H1 (cell line): Measurements from ENCODE around the gene CLIC3. TPM values are rescaled to one million over a fixed set of nuclear protein-coding genes. Genes with fewer than 3 reads are reported as not detected.

Experiments
- ATF3 ChIP-seq: IDR thresholded peaks from 2 replicates; pipeline ENCODE4 v1.6.1; 2011; ENCODE audit warnings: low read depth, mild to moderate bottlenecking, low read length; ENCODE audit not compliant: insufficient read depth
- BCL11A ChIP-seq, 2 experiments: IDR thresholded peaks; one replicate each; pipeline ENCODE4 v1.6.1; 2011; ENCODE audit warnings: low read depth in 2 of 2, low read length in 2 of 2, mild to moderate bottlenecking in 2 of 2
- CHD7 ChIP-seq: fragments of 300-600 bp; sonication (generic); IDR thresholded peaks from 2 replicates; pipeline ENCODE4 v1.7.1; 2012; ENCODE audit warnings: low read length, moderate library complexity, mild to moderate bottlenecking, inconsistent platforms; ENCODE audit not compliant: insufficient replicate concordance
- CTCF ChIP-seq, 3 experiments: IDR thresholded peaks; 1 replicate in 2 of 3; 2 replicates in 1 of 3; pipeline versions ENCODE4 v1.5.1 to v1.6.1; 2011; ENCODE audit warnings: low read length in 3 of 3, mild to moderate bottlenecking in 3 of 3, inconsistent platforms in 2 of 3, low read depth in 1 of 3, moderate library complexity in 1 of 3; ENCODE audit not compliant: insufficient read depth in 1 of 3; ENCODE audit errors: control extremely low read depth in 1 of 3
- HDAC2 ChIP-seq, 2 experiments: fragments of 300-600 bp in 1 of 2; sonication (generic) in 1 of 2; IDR thresholded peaks; 2 replicates each; pipeline ENCODE4 v1.6.1; 2011 to 2012; ENCODE audit warnings: low read depth in 2 of 2, low read length in 2 of 2, mild to moderate bottlenecking in 2 of 2, moderate library complexity in 2 of 2, borderline replicate concordance in 1 of 2, inconsistent platforms in 1 of 2
- JUN ChIP-seq: IDR thresholded peaks from 2 replicates; pipeline ENCODE4 v1.6.1; 2011; ENCODE audit warnings: low read depth, mild to moderate bottlenecking, improper control_type of control experiment, low read length
- polyA plus RNA-seq, 7 experiments: library from polyadenylated mRNA; depleted of rRNA in 3 of 7; stranded (reverse) in 5 of 7; unstranded in 2 of 7; fragments of >200 nt in 5 of 7; fragments of 200-250 nt in 2 of 7; gene quantifications; 1 replicate in 5 of 7; 2 replicates in 1 of 7; 4 replicates in 1 of 7; pipeline versions ENCODE4 v1.2.1 to v1.2.3, GENCODE V29; 2011 to 2013; ENCODE audit warnings: missing spikeins in 2 of 7, mixed read lengths in 2 of 7
- total RNA-seq: library from RNA; stranded (reverse); fragmentation: NEBNext Ultra II Directional; extraction: Animal tissue kit (Norgen Biotek cat#: 25700); gene quantifications from 2 replicates; pipeline ENCODE4 v1.2.1, GENCODE V29; 2021

Gene CLIC3
- total and polyA plus RNA-seq, 2 of the 8 experiments (the other 6 are each of a cell fraction or from before 2014, with no cell fraction given) = 0.12 TPM; not detected in 1

GRCh38 chr9:136995772-136996311, 526 bp downstream of the CLIC3 start (continued):
- TF ChIP-seq CHD7 (no peak), JUN (no peak), HDAC2 (IDR thresholded peaks at IDR 0.05; ENCODE audit: borderline replicate concordance in 1 of 2, low read depth in 2 of 2, low read length in 2 of 2) (no peak), BCL11A (IDR thresholded peaks at IDR 0.05; ENCODE audit: low read depth in 2 of 2, low read length in 2 of 2) (no peak), ATF3 (no peak), CTCF (IDR thresholded peaks at IDR 0.05; ENCODE audit: control extremely low read depth in 1 of 3, insufficient read depth in 1 of 3, low read depth in 1 of 3, low read length in 3 of 3) (no peak)
